Neural crest cell (in vitro differentiated cells): ENCODE data around the gene TAL2. TPM values are rescaled to one million over a fixed set of nuclear protein-coding genes. Genes with fewer than 3 reads are reported as not detected.

ENCODE experiments used
- DNase-seq: peaks from one replicate; pipeline ENCODE4 v3.0.0; 2021; ENCODE audit warnings: low read depth, mixed read lengths, low spot score
- H3K27ac Mint-ChIP-seq: one replicate; pipeline ENCODE4 v1.8.0; 2021; ENCODE audit warnings: mild to moderate bottlenecking, mixed read lengths; ENCODE audit not compliant: unreplicated experiment
- H3K27me3 Mint-ChIP-seq: 2 replicates; pipeline ENCODE4 v1.8.0; 2021; ENCODE audit warnings: low read depth, mild to moderate bottlenecking, mixed read lengths
- H3K36me3 Mint-ChIP-seq: 2 replicates; pipeline ENCODE4 v1.8.0; 2021; ENCODE audit warnings: low read depth, mild to moderate bottlenecking, mixed read lengths
- H3K4me1 Mint-ChIP-seq: 2 replicates; pipeline ENCODE4 v1.8.0; 2021; ENCODE audit warnings: mixed read lengths
- H3K4me3 Mint-ChIP-seq: one replicate; pipeline ENCODE4 v1.8.0; 2021; ENCODE audit warnings: mild to moderate bottlenecking, mixed read lengths
- H3K9me3 Mint-ChIP-seq: 2 replicates; pipeline ENCODE4 v1.8.0; 2021; ENCODE audit warnings: mixed read lengths
- CTCF ChIP-seq: fragments of 200-600 bp; sonication (generic); conservative IDR thresholded peaks from 2 replicates; pipeline ENCODE4 v1.5.0; 2021; ENCODE audit warnings: antibody characterized with exemption, mild to moderate bottlenecking
- total RNA-seq: library from RNA; stranded (reverse); gene quantifications from 2 replicates; pipeline ENCODE4 v1.2.1, GENCODE V29; 2021

Gene TAL2
- total RNA-seq, 1 donor from 2014 or later: 8.4 TPM

GRCh38 chr9:105708405-105708804 lies 46.1 kb downstream of the TAL2 start:
- no peak overlapping the region for H3K4me3 Mint-ChIP-seq
- no peaks in the 10 kb centered on the region for H3K9me3 Mint-ChIP-seq
- no peak for TF ChIP-seq CTCF
- no peak overlapping the region for H3K27ac Mint-ChIP-seq
- DNase-seq: no peak
- no peaks in the 10 kb centered on the region for H3K27me3 Mint-ChIP-seq
- H3K4me1 Mint-ChIP-seq: no peaks in the 10 kb centered on the region
- peaks cover 13% of the 10 kb centered on the region for H3K36me3 Mint-ChIP-seq

GRCh38 chr9:105710638-105711037 lies 48.4 kb downstream of the TAL2 start:
- no peak for TF ChIP-seq CTCF
- H3K27me3 Mint-ChIP-seq: no peaks in the 10 kb centered on the region
- H3K9me3 Mint-ChIP-seq: no peaks in the 10 kb centered on the region
- no peak overlapping the region for H3K27ac Mint-ChIP-seq
- peaks cover 24% of the 10 kb centered on the region for H3K36me3 Mint-ChIP-seq
- no peaks in the 10 kb centered on the region for H3K4me1 Mint-ChIP-seq
- DNase-seq: no peak
- no peak overlapping the region for H3K4me3 Mint-ChIP-seq

- Mint-ChIP-seq H3K36me3 (peaks cover 25% of the 10 kb centered on the region), H3K9me3 (no peaks in the 10 kb centered on the region), H3K4me1 (no peaks in the 10 kb centered on the region), H3K4me3 (no peak overlapping the region), H3K27ac (no peak overlapping the region), H3K27me3 (no peaks in the 10 kb centered on the region)
- DNase-seq: no peak
- TF ChIP-seq CTCF: no peak
Observed at GRCh38 chr9:105711867-105712266, 49.6 kb downstream of the TAL2 start.

- no peak for DNase-seq
- no peaks in the 10 kb centered on the region for H3K4me1 Mint-ChIP-seq
- H3K36me3 Mint-ChIP-seq: peaks cover 25% of the 10 kb centered on the region
- no peaks in the 10 kb centered on the region for H3K27me3 Mint-ChIP-seq
- H3K27ac Mint-ChIP-seq: no peak overlapping the region
- H3K9me3 Mint-ChIP-seq: no peaks in the 10 kb centered on the region
- no peak for TF ChIP-seq CTCF
- H3K4me3 Mint-ChIP-seq: no peak overlapping the region
Observed at GRCh38 chr9:105712297-105712696, 50.0 kb downstream of the TAL2 start.

Other genes with a start within 250 kb of the TAL2 start
- gene FSD1L, start 214.4 kb upstream of the TAL2 start, total RNA-seq: 16.9 and 17.0 TPM in 2 replicates
- gene FKTN, start 104.3 kb upstream of the TAL2 start, total RNA-seq: 18.3 and 19.7 TPM in 2 replicates
- gene TMEM38B, start 32.1 kb downstream of the TAL2 start, total RNA-seq: 34.1 and 34.9 TPM in 2 replicates